Upper lobe of left lung (tissue), 6 donors: Measurements from ENCODE around the gene TPBGL. TPM values are rescaled to one million over a fixed set of nuclear protein-coding genes. Genes with fewer than 3 reads are reported as not detected.
A peak's percentile ranks its signal among the peaks of the same experiment; 100 is the strongest.

Experiments used
- ATAC-seq, 2 donors: fragments of 200-7000 bp; cut with Tn5 transposase; one replicate each; pipeline ENCODE4 v1.9.1; 2022; ENCODE audit warnings: mild to moderate bottlenecking in 2 of 2, moderate library complexity in 2 of 2; ENCODE audit not compliant: low FRiP score in 2 of 2
- DNase-seq, 2 donors: peaks; one replicate each; pipeline ENCODE4 v3.0.0-alpha.2; 2019 to 2020
- H3K27ac ChIP-seq, 4 donors: fragments of 200-600 bp; sonication (generic); one replicate each; pipeline ENCODE4 v1.5.1; 2016 to 2019
- H3K27me3 ChIP-seq, 4 donors: fragments of 200-600 bp; sonication (generic); one replicate each; pipeline ENCODE4 v1.5.1; 2017 to 2019
- H3K36me3 ChIP-seq, 4 donors: fragments of 200-600 bp; sonication (generic); one replicate each; pipeline ENCODE4 v1.5.1; 2016 to 2019
- H3K4me1 ChIP-seq, 4 donors: fragments of 200-600 bp; sonication (generic); one replicate each; pipeline ENCODE4 v1.5.1; 2018 to 2019
- H3K4me3 ChIP-seq, 4 donors: fragments of 200-600 bp; sonication (generic); one replicate each; pipeline ENCODE4 v1.5.1; 2017 to 2019; ENCODE audit warnings: mild to moderate bottlenecking in 2 of 4, moderate library complexity in 1 of 4
- H3K9me3 ChIP-seq, 4 donors: fragments of 200-600 bp; sonication (generic); one replicate each; pipeline ENCODE4 v1.5.1; 2018 to 2019
- EP300 ChIP-seq, 4 donors: sonication (generic); formaldehyde crosslinking; IDR thresholded peaks; one replicate each; pipeline ENCODE4 v1.5.1; 2017; ENCODE audit warnings: antibody characterized with exemption in 4 of 4, control low read depth in 2 of 4
- POLR2A ChIP-seq, 4 donors: fragments of 450-650 bp; IDR thresholded peaks; one replicate each; pipeline ENCODE4 v1.5.1; 2016 to 2017; ENCODE audit warnings: antibody characterized with exemption in 4 of 4, mild to moderate bottlenecking in 2 of 4
- POLR2AphosphoS5 ChIP-seq, 2 donors: sonication (generic); formaldehyde crosslinking; IDR thresholded peaks; one replicate each; pipeline ENCODE4 v1.5.1; 2017; ENCODE audit warnings: antibody characterized with exemption in 2 of 2
- WGBS, 2 donors: methylation state at CpG; one replicate each; pipeline ENCODE4 v1.1.5; 2017 to 2018; 5-methylcytosine and 5-hydroxymethylcytosine counted together
- total RNA-seq, 6 donors: library from RNA; depleted of rRNA in 4 of 6; stranded (reverse); fragments of >200 nt in 4 of 6; gene quantifications; one replicate each; pipeline versions ENCODE4 v1.1.0 to v1.2.1, GENCODE V29; 2016 to 2021
- TF ChIP-seq, protein P1 (sequence below), 6 experiments: fragments of 450-650 bp in 4 of 6; fragments of 200-600 bp in 2 of 6; sonication (generic) in 2 of 6; IDR thresholded peaks; one replicate each; pipeline ENCODE4 v1.5.1; 2016 to 2019; ENCODE audit warnings: antibody characterized with exemption in 6 of 6
- donor health status: DM: no; HTN: no; CAD: no; lungs with moderate emphysema.
- donor health status: DM: no; HTN: yes; CAD: no; lungs with severe emphysema.

Gene TPBGL
- total RNA-seq, 6 donors from 2014 or later: 0.22 to 0.94 (median 0.70) TPM; not detected in 2

GRCh38 chr11:75276186-75276585 lies 35.6 kb downstream of the TPBGL start:
- peaks cover 23 to 34% (median 29%) of the 10 kb centered on the region in 4 donors for H3K4me1 ChIP-seq
- H3K27me3 ChIP-seq: no peaks in the 10 kb centered on the region
- TF ChIP-seq POLR2AphosphoS5 (IDR thresholded peaks at IDR 0.05) (no peak), EP300 (IDR thresholded peaks at IDR 0.05) (no peak), POLR2A (IDR thresholded peaks at IDR 0.05) (no peak)
- TF ChIP-seq, protein P1, sequence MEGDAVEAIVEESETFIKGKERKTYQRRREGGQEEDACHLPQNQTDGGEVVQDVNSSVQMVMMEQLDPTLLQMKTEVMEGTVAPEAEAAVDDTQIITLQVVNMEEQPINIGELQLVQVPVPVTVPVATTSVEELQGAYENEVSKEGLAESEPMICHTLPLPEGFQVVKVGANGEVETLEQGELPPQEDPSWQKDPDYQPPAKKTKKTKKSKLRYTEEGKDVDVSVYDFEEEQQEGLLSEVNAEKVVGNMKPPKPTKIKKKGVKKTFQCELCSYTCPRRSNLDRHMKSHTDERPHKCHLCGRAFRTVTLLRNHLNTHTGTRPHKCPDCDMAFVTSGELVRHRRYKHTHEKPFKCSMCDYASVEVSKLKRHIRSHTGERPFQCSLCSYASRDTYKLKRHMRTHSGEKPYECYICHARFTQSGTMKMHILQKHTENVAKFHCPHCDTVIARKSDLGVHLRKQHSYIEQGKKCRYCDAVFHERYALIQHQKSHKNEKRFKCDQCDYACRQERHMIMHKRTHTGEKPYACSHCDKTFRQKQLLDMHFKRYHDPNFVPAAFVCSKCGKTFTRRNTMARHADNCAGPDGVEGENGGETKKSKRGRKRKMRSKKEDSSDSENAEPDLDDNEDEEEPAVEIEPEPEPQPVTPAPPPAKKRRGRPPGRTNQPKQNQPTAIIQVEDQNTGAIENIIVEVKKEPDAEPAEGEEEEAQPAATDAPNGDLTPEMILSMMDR (IDR thresholded peaks at IDR 0.05): no peak
- ATAC-seq: no peak
- DNase-seq: no peak
- WGBS, 2 donors: 64 to 71% methylated on average over 2 of the region's 2 CpGs
- H3K9me3 ChIP-seq: no peaks in the 10 kb centered on the region
- H3K36me3 ChIP-seq: peaks cover 25 to 98% (median 73%) of the 10 kb centered on the region in 4 donors
- H3K4me3 ChIP-seq: no peak overlapping the region
- peak overlapping the region; percentile 10 to 83 (median 56) for H3K27ac ChIP-seq

GRCh38 chr11:75276686-75277085 lies 36.1 kb downstream of the TPBGL start:
- Histone ChIP-seq H3K9me3 (no peaks in the 10 kb centered on the region), H3K4me3 (no peak overlapping the region), H3K27me3 (no peaks in the 10 kb centered on the region), H3K36me3 (peaks cover 25 to 98% (median 73%) of the 10 kb centered on the region in 4 donors), H3K27ac (peak overlapping the region; percentile 10 to 83 (median 56)), H3K4me1 (peaks cover 23 to 36% (median 34%) of the 10 kb centered on the region in 4 donors)
- 83 to 84% methylated on average over 6 of the region's 6 CpGs for WGBS, 2 donors
- no peak for ATAC-seq
- peak in 1 of 2 donors; percentile 16 for DNase-seq
- no peak for TF ChIP-seq EP300 (IDR thresholded peaks at IDR 0.05)
- no peak for TF ChIP-seq POLR2A (IDR thresholded peaks at IDR 0.05)
- TF ChIP-seq, protein P1 (IDR thresholded peaks at IDR 0.05): no peak
- TF ChIP-seq POLR2AphosphoS5 (IDR thresholded peaks at IDR 0.05): no peak

- no peaks in the 10 kb centered on the region for H3K9me3 ChIP-seq
- no peak overlapping the region for H3K4me3 ChIP-seq
- H3K27me3 ChIP-seq: no peaks in the 10 kb centered on the region
- ATAC-seq (no peak), DNase-seq (peak in 1 of 2 donors; percentile 13)
- no peak for TF ChIP-seq POLR2A (IDR thresholded peaks at IDR 0.05)
- no peak for TF ChIP-seq EP300 (IDR thresholded peaks at IDR 0.05)
- no peak for TF ChIP-seq POLR2AphosphoS5 (IDR thresholded peaks at IDR 0.05)
- TF ChIP-seq, protein P1 (IDR thresholded peaks at IDR 0.05): no peak
- H3K36me3 ChIP-seq: peaks cover 25 to 98% (median 72%) of the 10 kb centered on the region in 4 donors
- H3K4me1 ChIP-seq: peaks cover 23 to 39% (median 35%) of the 10 kb centered on the region in 4 donors
- WGBS, 2 donors: 93% methylated on average over 11 of the region's 11 CpGs
- peak overlapping the region in 2 of 4 donors; percentile 76 to 83 for H3K27ac ChIP-seq
These were observed 36.7 kb downstream of the TPBGL start for GRCh38 chr11:75277211-75277805.

DNA sequence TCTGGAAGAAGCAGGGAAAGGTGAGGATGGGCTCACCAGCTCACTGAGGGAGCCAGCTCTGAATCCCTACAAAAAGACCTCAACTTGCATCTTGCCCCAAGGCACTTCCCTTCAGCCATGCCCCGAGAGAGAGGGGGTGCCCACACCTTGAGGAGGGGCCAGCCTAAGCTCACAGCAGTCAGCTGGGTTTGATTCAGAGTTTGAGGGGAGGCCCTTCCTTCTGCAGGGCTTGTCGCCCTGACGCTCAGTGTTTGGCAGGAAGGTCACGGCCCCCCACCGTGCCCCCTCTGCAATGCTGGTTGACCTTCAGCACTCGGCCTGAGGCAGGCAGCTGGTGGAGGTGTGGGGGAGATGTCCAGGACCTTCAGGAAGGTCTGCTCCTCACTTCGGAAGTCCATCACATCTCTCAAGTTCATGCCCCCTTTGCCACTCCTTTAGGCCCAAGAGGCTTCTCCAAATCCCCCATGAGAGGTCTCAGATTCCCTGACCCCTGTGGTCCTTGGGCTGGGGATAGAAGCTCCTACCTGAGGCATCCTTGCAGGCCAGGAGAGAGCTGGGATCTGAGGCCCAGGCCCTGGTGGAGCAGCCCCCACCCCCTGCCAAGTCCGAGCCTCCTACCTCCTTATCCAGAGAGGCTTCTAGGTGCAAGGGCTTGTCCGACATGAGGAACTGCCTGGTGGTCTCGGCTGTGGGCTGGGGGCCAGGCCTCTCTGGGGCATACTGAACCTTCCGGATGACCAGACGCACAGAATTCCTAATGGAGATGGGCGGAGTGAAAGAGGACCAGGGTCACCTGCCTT lies 37.6 kb downstream of the TPBGL start:
- DNase-seq: peak in 1 of 2 donors; percentile 20
- H3K27ac ChIP-seq: peak overlapping the region in 2 of 4 donors; percentile 65 to 83
- no peaks in the 10 kb centered on the region for H3K9me3 ChIP-seq
- no peak for ATAC-seq
- H3K36me3 ChIP-seq: peaks cover 26 to 98% (median 72%) of the 10 kb centered on the region in 4 donors
- 81 to 87% methylated on average over 9 to 13 of the region's 13 CpGs for WGBS, 2 donors
- H3K4me3 ChIP-seq: no peak overlapping the region
- H3K27me3 ChIP-seq: no peaks in the 10 kb centered on the region
- H3K4me1 ChIP-seq: peaks cover 23 to 42% (median 35%) of the 10 kb centered on the region in 4 donors
- TF ChIP-seq, protein P1 (IDR thresholded peaks at IDR 0.05): no peak
- no peak for TF ChIP-seq EP300 (IDR thresholded peaks at IDR 0.05)
- TF ChIP-seq POLR2AphosphoS5 (IDR thresholded peaks at IDR 0.05): no peak
- TF ChIP-seq POLR2A (IDR thresholded peaks at IDR 0.05): no peak
